ENCODE measurements around the gene GPR45.

DNA sequence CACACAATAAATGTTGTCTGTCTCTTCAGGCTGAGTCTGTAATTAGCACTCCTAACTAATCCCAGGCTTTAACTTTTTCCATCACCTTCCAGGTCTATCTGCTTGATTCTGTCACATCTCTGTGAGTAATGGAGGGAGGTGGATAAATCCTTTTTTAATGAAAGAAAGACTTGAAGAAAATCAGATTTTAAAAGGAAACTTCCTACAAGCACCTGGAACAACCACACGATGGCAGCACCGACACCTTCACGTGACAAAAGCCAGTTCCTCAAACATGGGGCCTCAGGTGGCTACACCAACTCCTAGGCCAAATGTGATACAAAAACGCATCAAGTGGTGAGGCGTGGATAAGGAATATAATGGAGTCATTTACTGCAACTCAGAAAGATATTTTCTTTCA, 46.1 kb downstream of the GPR45 start:
- TF ChIP-seq, protein P1, sequence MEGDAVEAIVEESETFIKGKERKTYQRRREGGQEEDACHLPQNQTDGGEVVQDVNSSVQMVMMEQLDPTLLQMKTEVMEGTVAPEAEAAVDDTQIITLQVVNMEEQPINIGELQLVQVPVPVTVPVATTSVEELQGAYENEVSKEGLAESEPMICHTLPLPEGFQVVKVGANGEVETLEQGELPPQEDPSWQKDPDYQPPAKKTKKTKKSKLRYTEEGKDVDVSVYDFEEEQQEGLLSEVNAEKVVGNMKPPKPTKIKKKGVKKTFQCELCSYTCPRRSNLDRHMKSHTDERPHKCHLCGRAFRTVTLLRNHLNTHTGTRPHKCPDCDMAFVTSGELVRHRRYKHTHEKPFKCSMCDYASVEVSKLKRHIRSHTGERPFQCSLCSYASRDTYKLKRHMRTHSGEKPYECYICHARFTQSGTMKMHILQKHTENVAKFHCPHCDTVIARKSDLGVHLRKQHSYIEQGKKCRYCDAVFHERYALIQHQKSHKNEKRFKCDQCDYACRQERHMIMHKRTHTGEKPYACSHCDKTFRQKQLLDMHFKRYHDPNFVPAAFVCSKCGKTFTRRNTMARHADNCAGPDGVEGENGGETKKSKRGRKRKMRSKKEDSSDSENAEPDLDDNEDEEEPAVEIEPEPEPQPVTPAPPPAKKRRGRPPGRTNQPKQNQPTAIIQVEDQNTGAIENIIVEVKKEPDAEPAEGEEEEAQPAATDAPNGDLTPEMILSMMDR (IDR thresholded peaks at IDR 0.05), result no peak
- TF ChIP-seq EP300 (IDR thresholded peaks at IDR 0.05), result no peak
